PC-9 (cell line): ENCODE data around the gene HOOK1. TPM values are rescaled to one million over a fixed set of nuclear protein-coding genes. Genes with fewer than 3 reads are reported as not detected.

Experiments
- Bru-seq: library from RNA; stranded (reverse); fragments of 400-500 nt; gene quantifications from one replicate; lab custom pipeline; 2021; lab: Mats Ljungman, UMichigan
- BruChase-seq, 2 experiments: library from RNA; stranded (reverse); fragments of 400-500 nt; gene quantifications; one replicate each; lab custom pipeline; 2021; lab: Mats Ljungman, UMichigan
- BruUV-seq: library from RNA; stranded (reverse); fragments of 400-500 nt; replicated peaks from 2 replicates; lab custom pipeline; 2021; lab: Mats Ljungman, UMichigan
- CTCF ChIA-PET: fragments of 300-600 bp; sonication (Branson Sonifier 250); formaldehyde crosslinking; loops from one replicate; lab custom pipeline; 2022; ENCODE audit warnings: antibody characterized with exemption; lab: Charles Lee
- POLR2A ChIA-PET: fragments of 300-600 bp; sonication (Branson Sonifier 250); formaldehyde crosslinking; loops from one replicate; lab custom pipeline; 2022; ENCODE audit warnings: antibody characterized with exemption; ENCODE audit not compliant: unreplicated experiment; lab: Charles Lee
- DNase-seq, 2 experiments: peaks; one replicate each; pipeline versions ENCODE4 v3.0.0 to v3.0.0-alpha.2; 2015 to 2022; ENCODE audit warnings: mixed read lengths in 1 of 2
- H2AFZ ChIP-seq: fragments of 200-600 bp; sonication (generic); 2 replicates; pipeline ENCODE4 v1.8.1; 2017; ENCODE audit warnings: antibody characterized with exemption
- H3F3A ChIP-seq: fragments of 200-600 bp; sonication (generic); 2 replicates; pipeline ENCODE4 v1.8.1; 2017; ENCODE audit warnings: antibody characterized with exemption, mild to moderate bottlenecking, low read depth; ENCODE audit not compliant: insufficient read depth
- H3K27ac ChIP-seq: fragments of 200-600 bp; sonication (generic); 2 replicates; pipeline ENCODE4 v1.6.1; 2016; ENCODE audit warnings: mixed run types
- H3K27me3 ChIP-seq: fragments of 200-600 bp; sonication (generic); 2 replicates; pipeline ENCODE4 v1.6.1; 2016; ENCODE audit warnings: low read depth, mixed run types; ENCODE audit not compliant: insufficient read depth
- H3K36me3 ChIP-seq: fragments of 200-600 bp; sonication (generic); 2 replicates; pipeline ENCODE4 v1.6.1; 2016; ENCODE audit warnings: low read depth, mixed run types
- H3K4me1 ChIP-seq: fragments of 200-600 bp; sonication (generic); replicated peaks from 2 replicates; pipeline ENCODE4 v1.6.1; 2016; ENCODE audit warnings: mixed run types; ENCODE audit not compliant: insufficient read depth
- H3K4me2 ChIP-seq: fragments of 200-600 bp; sonication (generic); 2 replicates; pipeline ENCODE4 v1.6.1; 2017; ENCODE audit warnings: mixed run types
- H3K4me3 ChIP-seq: fragments of 200-600 bp; sonication (generic); 2 replicates; pipeline ENCODE4 v1.6.1; 2016; ENCODE audit warnings: mixed run types
- H3K79me2 ChIP-seq: fragments of 200-600 bp; sonication (generic); 2 replicates; pipeline ENCODE4 v1.6.1; 2017; ENCODE audit warnings: low read depth, mixed run types
- H3K9me2 ChIP-seq: fragments of 200-600 bp; sonication (generic); 2 replicates; pipeline ENCODE4 v1.8.1; 2017; ENCODE audit warnings: mild to moderate bottlenecking; ENCODE audit not compliant: insufficient read depth
- H3K9me3 ChIP-seq: fragments of 200-600 bp; sonication (generic); 2 replicates; pipeline ENCODE4 v1.8.1; 2016; ENCODE audit warnings: low read depth; ENCODE audit not compliant: insufficient read depth
- H4K20me1 ChIP-seq: fragments of 200-600 bp; sonication (generic); 2 replicates; pipeline ENCODE4 v1.8.1; 2017; ENCODE audit not compliant: insufficient read depth
- EZH2 ChIP-seq: fragments of 200-600 bp; sonication (generic); IDR thresholded peaks from 2 replicates; pipeline ENCODE4 v1.8.0; 2017; ENCODE audit warnings: antibody characterized with exemption, low read depth
- intact Hi-C: fragments of 100-400 bp; cut with micrococcal nuclease; formaldehyde crosslinking; loops from one replicate; pipeline ENCODE4 v1.10.0; 2022; ENCODE audit not compliant: unreplicated experiment
- long read RNA-seq: library from polyadenylated mRNA; stranded (forward); transcript quantifications from one replicate; pipeline ENCODE4 v2.0.0, GENCODE V29; 2022
- total RNA-seq: library from RNA; stranded (reverse); gene quantifications from 2 replicates; pipeline ENCODE4 v1.2.3, GENCODE V29; 2021
- TF ChIP-seq, protein P1 (sequence below): fragments of 200-600 bp; sonication (generic); conservative IDR thresholded peaks from 2 replicates; pipeline ENCODE4 v1.6.1; 2017; ENCODE audit warnings: mixed run types, antibody characterized with exemption, mild to moderate bottlenecking, moderate library complexity

Gene HOOK1
- total RNA-seq (23.7 and 27.9 TPM in 2 replicates), Bru-seq, nascent RNA (percentile 71 among the genes with signal in this experiment), BruChase-seq, experiment 1, labeled RNA remaining after a 2-hour chase (percentile 76 among the genes with signal in this experiment), BruChase-seq, experiment 2, labeled RNA remaining after a 6-hour chase (percentile 78 among the genes with signal in this experiment)
- long read RNA-seq, full-length matches to known transcripts, result 15 of 20 reads
- long read RNA-seq, partial matches to known transcripts, result 0 of 20 reads
- long read RNA-seq, other reads (novel, unspliced or antisense), result 5 of 20 reads

DNA sequence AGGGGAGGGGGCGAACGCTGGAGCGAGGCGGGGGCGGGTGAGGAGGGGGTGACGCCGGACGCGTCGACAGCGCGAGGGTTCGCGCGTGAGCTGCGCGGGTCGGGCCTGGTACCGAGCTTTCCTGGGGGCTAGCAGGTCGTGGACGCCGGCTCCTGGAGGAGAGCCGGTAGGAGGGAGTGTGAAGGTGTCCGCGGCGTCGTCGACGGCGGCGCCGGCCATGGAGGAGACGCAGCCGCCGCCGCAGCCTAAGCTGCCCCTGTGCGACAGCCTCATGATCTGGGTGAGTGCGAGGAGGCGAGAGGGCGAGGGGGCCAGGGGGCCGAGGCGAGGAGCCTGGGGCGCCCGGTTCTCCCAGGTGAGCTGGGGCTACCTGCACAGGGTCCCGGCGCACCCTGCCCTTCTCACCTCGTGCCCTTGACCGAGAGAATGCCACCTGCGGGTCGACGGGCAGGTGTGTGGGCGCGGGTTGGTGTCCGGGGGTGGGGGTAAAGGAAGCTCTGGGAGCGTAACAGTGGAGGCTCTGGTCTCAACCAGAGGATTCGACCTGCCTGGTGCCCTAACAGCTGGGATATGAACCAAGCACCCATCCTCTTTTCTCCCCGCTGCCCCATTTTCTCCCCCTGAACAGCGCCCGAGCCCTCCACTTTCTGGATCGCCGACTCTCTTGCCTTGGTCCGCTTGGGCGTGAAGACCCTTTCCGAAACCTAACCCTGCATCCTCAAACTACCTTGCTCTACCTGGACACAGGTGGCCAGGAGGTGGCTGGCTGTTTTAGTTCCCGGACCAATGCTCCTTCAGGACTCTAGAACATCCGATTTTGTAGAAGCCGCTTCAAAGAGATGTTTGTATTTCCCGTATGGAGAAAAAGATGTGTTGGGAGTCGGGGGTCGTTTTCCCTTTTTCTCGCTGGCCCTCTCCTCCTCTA lies at the start of gene HOOK1:
Gene HOOK1, plus strand, starts transcription at position 49 of the 925 bp plus-strand sequence. Its CDS starts 169 bp downstream, at position 218.
- no peak for TF ChIP-seq EZH2
- TF ChIP-seq, protein P1, sequence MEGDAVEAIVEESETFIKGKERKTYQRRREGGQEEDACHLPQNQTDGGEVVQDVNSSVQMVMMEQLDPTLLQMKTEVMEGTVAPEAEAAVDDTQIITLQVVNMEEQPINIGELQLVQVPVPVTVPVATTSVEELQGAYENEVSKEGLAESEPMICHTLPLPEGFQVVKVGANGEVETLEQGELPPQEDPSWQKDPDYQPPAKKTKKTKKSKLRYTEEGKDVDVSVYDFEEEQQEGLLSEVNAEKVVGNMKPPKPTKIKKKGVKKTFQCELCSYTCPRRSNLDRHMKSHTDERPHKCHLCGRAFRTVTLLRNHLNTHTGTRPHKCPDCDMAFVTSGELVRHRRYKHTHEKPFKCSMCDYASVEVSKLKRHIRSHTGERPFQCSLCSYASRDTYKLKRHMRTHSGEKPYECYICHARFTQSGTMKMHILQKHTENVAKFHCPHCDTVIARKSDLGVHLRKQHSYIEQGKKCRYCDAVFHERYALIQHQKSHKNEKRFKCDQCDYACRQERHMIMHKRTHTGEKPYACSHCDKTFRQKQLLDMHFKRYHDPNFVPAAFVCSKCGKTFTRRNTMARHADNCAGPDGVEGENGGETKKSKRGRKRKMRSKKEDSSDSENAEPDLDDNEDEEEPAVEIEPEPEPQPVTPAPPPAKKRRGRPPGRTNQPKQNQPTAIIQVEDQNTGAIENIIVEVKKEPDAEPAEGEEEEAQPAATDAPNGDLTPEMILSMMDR, result no peak
- Histone ChIP-seq H3K4me2 (peak within 1 kb of the TSS; percentile 89), H3K9me3 (no peaks in the 10 kb centered on the region), H3K4me1 (peaks cover 13% of the 10 kb centered on the region), H3K79me2 (peaks cover 51% of the 10 kb centered on the region), H3F3A (no peaks in the 10 kb centered on the region), H2AFZ (peak within 1 kb of the TSS; percentile 100), H3K9me2 (no peaks in the 10 kb centered on the region), H3K27ac (peak within 1 kb of the TSS; percentile 47), H3K4me3 (peak within 1 kb of the TSS; percentile 94), H3K27me3 (no peaks in the 10 kb centered on the region), H3K36me3 (no peaks in the 10 kb centered on the region), H4K20me1 (no peaks in the 10 kb centered on the region)
- CTCF ChIA-PET, result no interaction called here
- POLR2A ChIA-PET, result no interaction called here
- DNase-seq, result no peak
- intact Hi-C loops, result no loop called here
- BruUV-seq, result no TSS peak

DNA sequence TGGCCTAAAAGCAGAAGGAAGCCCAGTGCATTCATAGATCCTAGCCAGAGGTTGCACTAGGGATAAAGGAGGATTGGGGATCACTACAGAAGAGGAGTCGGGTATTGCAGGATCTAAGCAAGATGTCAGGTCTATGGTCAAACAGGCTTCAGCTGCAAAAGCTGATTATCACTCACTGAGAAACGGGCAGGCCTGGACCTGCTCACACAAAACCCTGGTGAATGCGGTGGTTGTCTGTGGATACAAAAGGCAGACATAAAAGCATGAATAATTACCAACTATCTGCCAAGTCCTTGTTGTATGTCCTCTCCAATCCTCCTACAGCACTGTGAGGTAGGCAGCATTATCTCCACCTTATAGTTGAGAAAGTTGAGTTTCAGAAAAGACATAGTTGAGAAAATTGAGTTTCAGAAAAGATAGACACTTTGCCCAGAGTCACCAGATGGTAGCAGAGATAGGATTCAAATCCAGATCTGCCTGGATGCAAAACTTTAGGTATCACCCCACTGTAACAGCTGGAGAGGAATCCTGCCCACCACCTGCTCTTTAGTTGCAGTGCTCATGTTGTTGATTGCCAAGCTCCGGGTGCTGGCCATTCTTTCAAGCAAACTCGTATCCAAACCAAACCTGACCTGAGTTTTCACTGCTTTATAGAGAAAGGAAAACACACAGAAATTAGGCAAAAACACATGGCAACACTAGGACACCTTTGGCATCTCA lies 49.6 kb upstream of the HOOK1 start:
- no peaks in the 10 kb centered on the region for H3K27me3 ChIP-seq
- H3K4me2 ChIP-seq, result no peak overlapping the region
- no peaks in the 10 kb centered on the region for H3K9me2 ChIP-seq
- intact Hi-C loops, result no loop called here
- no peak for TF ChIP-seq EZH2
- TF ChIP-seq, protein P1, result no peak
- no TSS peak for BruUV-seq
- DNase-seq, result no peak
- no peaks in the 10 kb centered on the region for H3K9me3 ChIP-seq
- no peak overlapping the region for H3K27ac ChIP-seq
- H4K20me1 ChIP-seq, result no peaks in the 10 kb centered on the region
- H3K4me3 ChIP-seq, result no peak overlapping the region
- H2AFZ ChIP-seq, result no peak overlapping the region
- POLR2A ChIA-PET, result no interaction called here
- H3K36me3 ChIP-seq, result no peaks in the 10 kb centered on the region
- H3K79me2 ChIP-seq, result no peaks in the 10 kb centered on the region
- CTCF ChIA-PET, result no interaction called here
- no peaks in the 10 kb centered on the region for H3F3A ChIP-seq
- H3K4me1 ChIP-seq, result no peaks in the 10 kb centered on the region

DNA sequence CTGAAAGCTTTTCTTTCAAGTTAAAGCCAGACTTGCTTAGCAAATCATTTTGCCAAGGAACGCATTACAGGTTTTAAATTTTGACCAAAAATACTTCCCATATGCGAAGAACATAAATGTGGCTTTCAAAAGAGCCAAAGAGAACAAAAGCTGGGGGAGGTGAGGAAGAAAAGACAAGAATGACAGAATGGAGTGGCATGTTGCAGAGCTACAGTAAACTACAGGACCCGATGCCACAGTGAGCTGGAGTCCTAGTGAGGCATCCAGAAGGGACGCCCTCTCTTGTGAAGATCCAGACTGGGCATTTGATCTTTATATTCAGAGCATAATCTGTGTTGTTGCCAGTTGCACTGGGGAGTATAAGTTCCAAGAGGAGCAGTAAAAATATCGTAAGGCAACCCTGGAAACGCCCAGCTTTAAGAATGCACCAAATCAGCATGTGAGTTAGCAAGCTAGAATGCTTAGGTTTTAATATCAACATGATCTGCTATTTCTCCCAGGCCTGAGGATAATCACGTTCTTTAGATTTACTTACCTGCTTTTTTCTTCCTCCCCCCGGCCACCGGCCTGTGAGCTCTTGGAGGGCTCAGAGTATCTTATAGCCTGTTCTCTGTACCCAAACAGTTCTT lies 48.4 kb upstream of the HOOK1 start:
- intact Hi-C loops, result no loop called here
- BruUV-seq, result no TSS peak
- Histone ChIP-seq H3F3A (no peaks in the 10 kb centered on the region), H4K20me1 (no peaks in the 10 kb centered on the region), H3K9me3 (no peaks in the 10 kb centered on the region), H3K4me1 (no peaks in the 10 kb centered on the region), H3K27me3 (no peaks in the 10 kb centered on the region), H3K27ac (no peak overlapping the region), H3K9me2 (no peaks in the 10 kb centered on the region), H2AFZ (no peak overlapping the region), H3K36me3 (no peaks in the 10 kb centered on the region), H3K4me3 (no peak overlapping the region), H3K4me2 (no peak overlapping the region), H3K79me2 (no peaks in the 10 kb centered on the region)
- CTCF ChIA-PET, result no interaction called here
- TF ChIP-seq EZH2, result no peak
- TF ChIP-seq, protein P1, result no peak
- DNase-seq, result no peak
- POLR2A ChIA-PET, result no interaction called here
